K562 (cell line): Measurements from ENCODE around the gene TMA16. TPM values are rescaled to one million over a fixed set of nuclear protein-coding genes. Genes with fewer than 3 reads are reported as not detected.

Experiments used
- ATAC-seq: fragments of 200-7000 bp; cut with Tn5 transposase; 3 replicates; pipeline ENCODE4 v1.9.1; 2020; ENCODE audit warnings: moderate library complexity
- BruUV-seq: library from RNA; stranded (reverse); fragments of 400-500 nt; replicated peaks from 2 replicates; lab custom pipeline; 2021; lab: Mats Ljungman, UMichigan
- CTCF ChIA-PET: fragments of 300-600 bp; formaldehyde crosslinking; extraction: SDS; loops from one replicate; lab custom pipeline; 2021; ENCODE audit warnings: low intra/inter-chr PET ratio; lab: Yijun Ruan, JAX
- POLR2A ChIA-PET: fragments of 300-600, 350-650 bp; sonication (Branson Sonifier 250); formaldehyde crosslinking; extraction: SDS; loops from one replicate; lab custom pipeline; 2021; ENCODE audit warnings: antibody characterized with exemption, inconsistent platforms; lab: Yijun Ruan, JAX
- DNase-seq, 4 experiments: peaks; one replicate each; pipeline versions ENCODE4 v3.0.0 to v3.0.0-alpha.2; 2011 to 2018; ENCODE audit warnings: low spot score in 3 of 4, mixed read lengths in 3 of 4; ENCODE audit errors: extremely low read depth in 1 of 4
- FAIRE-seq: peaks from 2 replicates; lab custom pipeline; 2011; peaks lifted over from hg19 to GRCh38; lab: Jason Lieb, UNC
- H2AFZ ChIP-seq: 2 replicates; pipeline ENCODE4 v1.6.0; 2011; ENCODE audit warnings: low read depth, low read length, control low read depth, inconsistent platforms
- H3K27ac ChIP-seq: fragments of 200-600 bp; 3 replicates; pipeline ENCODE4 v1.8.0; 2011; ENCODE audit warnings: low read depth, mild to moderate bottlenecking, control low read depth, inconsistent platforms, low read length, moderate library complexity, mixed read lengths; ENCODE audit errors: extremely low read depth
- H3K27me3 ChIP-seq, 2 experiments: fragments of 300-600 bp in 1 of 2; 2 replicates in 1 of 2; 3 replicates in 1 of 2; pipeline versions ENCODE4 v1.6.0 to v1.8.0; 2011; ENCODE audit warnings: inconsistent platforms in 2 of 2, low read length in 2 of 2, mild to moderate bottlenecking in 1 of 2, mixed read lengths in 1 of 2, moderate library complexity in 1 of 2; ENCODE audit not compliant: control insufficient read depth in 2 of 2, insufficient read depth in 2 of 2
- H3K36me3 ChIP-seq: fragments of 300-600 bp; 3 replicates; pipeline ENCODE4 v1.8.0; 2011; ENCODE audit warnings: mild to moderate bottlenecking, low read length, inconsistent platforms; ENCODE audit not compliant: control insufficient read depth, insufficient read depth
- H3K4me1 ChIP-seq, 2 experiments: fragments of 200-600 bp in 1 of 2; replicated peaks in 1 of 2; 2 replicates in 1 of 2; 3 replicates in 1 of 2; pipeline versions ENCODE4 v1.5.1 to v1.8.0; 2011; ENCODE audit warnings: inconsistent platforms in 2 of 2, low read length in 2 of 2, mild to moderate bottlenecking in 1 of 2, mixed read lengths in 1 of 2, moderate library complexity in 1 of 2; ENCODE audit not compliant: control insufficient read depth in 2 of 2, insufficient read depth in 2 of 2
- H3K4me2 ChIP-seq: 2 replicates; pipeline ENCODE4 v1.6.1; 2011; ENCODE audit warnings: low read length, control low read depth, inconsistent platforms, mixed read lengths; ENCODE audit not compliant: insufficient read depth
- H3K4me3 ChIP-seq: fragments of 200-600 bp; sonication (generic), shearing (Covaris generic); 2 replicates; pipeline ENCODE4 v1.5.1; 2016; ENCODE audit warnings: control low read depth, inconsistent platforms
- H3K79me2 ChIP-seq: fragments of 200-600 bp; 3 replicates; pipeline ENCODE4 v1.8.0; 2011; ENCODE audit warnings: low read length, inconsistent platforms; ENCODE audit not compliant: control insufficient read depth, insufficient read depth
- H3K9ac ChIP-seq, 2 experiments: 2 replicates each; pipeline versions ENCODE4 v1.6.0 to v1.6.1; 2011; ENCODE audit warnings: low read depth in 2 of 2, low read length in 2 of 2, control low read depth in 1 of 2, inconsistent platforms in 1 of 2, mild to moderate bottlenecking in 1 of 2, mixed read lengths in 1 of 2; ENCODE audit not compliant: insufficient read depth in 1 of 2
- H3K9me1 ChIP-seq: one replicate; pipeline ENCODE4 v1.6.0; 2011; ENCODE audit warnings: inconsistent platforms, mild to moderate bottlenecking, low read length, moderate library complexity; ENCODE audit not compliant: control insufficient read depth, insufficient read depth
- H3K9me3 ChIP-seq: replicated peaks from 2 replicates; pipeline ENCODE4 v1.5.1; 2011; ENCODE audit warnings: low read depth, low read length, inconsistent platforms; ENCODE audit not compliant: control insufficient read depth, insufficient read depth
- H4K20me1 ChIP-seq: replicated peaks from 2 replicates; pipeline ENCODE4 v1.6.1; 2011; ENCODE audit warnings: low read length, inconsistent platforms, mixed read lengths; ENCODE audit not compliant: control insufficient read depth, insufficient read depth
- FIP1L1 ChIP-seq: fragments of 200-400 bp; formaldehyde crosslinking; IDR thresholded peaks from 2 replicates; pipeline ENCODE4 v1.6.1; 2018; ENCODE audit warnings: mild to moderate bottlenecking, low read depth, low read length; ENCODE audit not compliant: poor library complexity, severe bottlenecking
- MAZ ChIP-seq, 2 experiments: fragments of 450-650 bp in 1 of 2; sonication (generic) in 1 of 2; formaldehyde crosslinking; IDR thresholded peaks in 1 of 2; conservative IDR thresholded peaks in 1 of 2; 2 replicates each; pipeline versions ENCODE4 v1.4.0 to v1.5.0; 2020; ENCODE audit warnings: mild to moderate bottlenecking in 1 of 2, missing genetic modification reagents in 1 of 2
- MBD1 ChIP-seq: fragments of 250-450 bp; sonication (Bioruptor Pico); IDR thresholded peaks from 2 replicates; pipeline ENCODE4 v1.8.0; 2022; ENCODE audit warnings: inconsistent platforms
- whole genome bisulfite sequencing: fragments of 100-300 bp; shearing (Covaris generic); methylation state at CpG from one replicate; pipeline ENCODE4 v1.1.6; 2016; ENCODE audit warnings: low coverage, mixed read lengths; ENCODE audit not compliant: insufficient coverage; ENCODE audit errors: missing lambda C conversion rate; 5-methylcytosine and 5-hydroxymethylcytosine counted together
- in situ Hi-C: fragments of 300-500 bp; cut with MboI; formaldehyde crosslinking; loops from 4 replicates; pipeline ENCODE4 v1.15.0; 2018; ENCODE audit warnings: inconsistent platforms, mixed read lengths
- intact Hi-C: fragments of 100-400 bp; cut with micrococcal nuclease; formaldehyde crosslinking; loops from 2 replicates; pipeline ENCODE4 v1.14.2; 2022
- polyA plus RNA-seq, 8 experiments: library from polyadenylated mRNA; depleted of rRNA in 4 of 8; stranded (reverse) in 5 of 8; unstranded in 3 of 8; fragments of >200 nt; fragmentation: Nextera tagmentation in 2 of 8; fragmentation: Illumina TruSeq in 1 of 8; extraction: Ambion mirVana in 2 of 8; extraction: Trizol in 1 of 8; gene quantifications; 2 replicates each; pipeline versions ENCODE4 v1.2.1 to v1.2.3, GENCODE V29; 2011 to 2014; ENCODE audit warnings: inconsistent platforms in 1 of 8, missing spikeins in 1 of 8
- total RNA-seq, 7 experiments: library from RNA; depleted of rRNA in 6 of 7; stranded (reverse); fragments of >200 nt in 6 of 7; fragmentation: Illumina TruSeq in 2 of 7; extraction: Trizol in 2 of 7; gene quantifications; 2 replicates each; pipeline versions ENCODE4 v1.2.1 to v1.2.3, GENCODE V29; 2011 to 2021; ENCODE audit warnings: low replicate concordance in 1 of 7

The TMA16 gene
- total and polyA plus RNA-seq, 9 of the 15 experiments (the other 6 are each of a cell fraction or from before 2014, with no cell fraction given), result 27.7 to 74.8 (median 66.6) TPM

GRCh38 chr4:163558539-163559044 is 64.1 kb downstream of the TMA16 start:
- Histone ChIP-seq H3K9ac (no peak overlapping the region), H3K4me1 (no peaks in the 10 kb centered on the region), H2AFZ (no peak overlapping the region), H3K9me1 (no peaks in the 10 kb centered on the region), H3K79me2 (no peaks in the 10 kb centered on the region), H3K4me2 (no peak overlapping the region), H3K9me3 (no peaks in the 10 kb centered on the region), H3K27me3 (no peaks in the 10 kb centered on the region), H3K36me3 (no peaks in the 10 kb centered on the region), H4K20me1 (no peaks in the 10 kb centered on the region), H3K27ac (no peak overlapping the region), H3K4me3 (no peak overlapping the region)
- POLR2A ChIA-PET, result no interaction called here
- TF ChIP-seq MAZ (CRISPR knock-in tag; conservative IDR thresholded peaks at IDR 0.05 in 1 of 2, IDR thresholded peaks at IDR 0.05 in 1 of 2), result no peak
- TF ChIP-seq FIP1L1, result no peak
- no peak for TF ChIP-seq MBD1 (CRISPR knock-in tag)
- 4% methylated on average over 6 of the region's 6 CpGs for WGBS
- CTCF ChIA-PET, result no interaction called here
- ATAC-seq (no peak), FAIRE-seq (no peak), DNase-seq (no peak)
- intact Hi-C loops (loop anchor here (5.0 to 10.0 kb wide), 2 partner anchors 466 to 1439 kb away; no protein-coding TSS in a partner anchor), in situ Hi-C loops (loop anchor here (25.0 kb wide), 1 partner anchor 1179 kb away; no protein-coding TSS in a partner anchor)
- no TSS peak for BruUV-seq
